ENCODE measurements around the gene UBN1. TPM values are rescaled to one million over a fixed set of nuclear protein-coding genes. Genes with fewer than 3 reads are reported as not detected.

The UBN1 gene
- total and polyA plus RNA-seq, 2 of the 13 experiments (the other 11 are each of a cell fraction or from before 2014, with no cell fraction given): 10.6 to 23.5 TPM

GRCh38 chr16:4876646-4877379 lies 29.5 kb downstream of the UBN1 start (continued):
- TF ChIP-seq ZBTB40 (IDR thresholded peaks at IDR 0.05) (no peak), ZBTB40 (CRISPR knock-in tag; IDR thresholded peaks at IDR 0.05) (no peak), ZNF589 (CRISPR knock-in tag; conservative IDR thresholded peaks at IDR 0.05) (no peak), SSRP1 (CRISPR knock-in tag; IDR thresholded peaks at IDR 0.05) (no peak), YY1 (IDR thresholded peaks at IDR 0.05; ENCODE audit: insufficient read depth, insufficient replicate concordance, low read depth, low read length) (no peak), TRIM22 (IDR thresholded peaks at IDR 0.05) (no peak), AFF4 (CRISPR knock-in tag; IDR thresholded peaks at IDR 0.05) (no peak)

All from HepG2 (cell line).